HL-60 (cell line): Measurements from ENCODE around the gene FSIP1.

Experiments
- DNase-seq, 2 experiments: peaks; one replicate each; pipeline ENCODE4 v3.0.0-alpha.2; 2010 to 2020; ENCODE audit warnings: low read depth in 1 of 2, low spot score in 1 of 2
- H3K27ac ChIP-seq: fragments of 250-450 bp; sonication (Bioruptor Pico); replicated peaks from 2 replicates; pipeline ENCODE4 v1.5.1; 2020; ENCODE audit warnings: mild to moderate bottlenecking, moderate library complexity
- H3K27me3 ChIP-seq: fragments of 250-450 bp; sonication (Bioruptor Pico); 2 replicates; pipeline ENCODE4 v1.5.1; 2021; ENCODE audit warnings: mild to moderate bottlenecking, moderate library complexity; ENCODE audit not compliant: insufficient read depth, poor library complexity, severe bottlenecking
- H3K4me3 ChIP-seq: replicated peaks from 2 replicates; pipeline ENCODE4 v1.5.1; 2011; ENCODE audit warnings: mild to moderate bottlenecking, control low read depth, low read length; ENCODE audit not compliant: insufficient read depth
- GABPA ChIP-seq: IDR thresholded peaks from 2 replicates; pipeline ENCODE4 v1.6.1; 2012; ENCODE audit warnings: low read depth
- POLR2AphosphoS5 ChIP-seq: IDR thresholded peaks from 2 replicates; pipeline ENCODE4 v1.6.1; 2012; ENCODE audit warnings: low read depth
- SPI1 ChIP-seq: IDR thresholded peaks from 2 replicates; pipeline ENCODE4 v1.6.1; 2012; ENCODE audit warnings: low read depth, mild to moderate bottlenecking, borderline replicate concordance
- TF ChIP-seq, protein P1 (sequence below): IDR thresholded peaks from one replicate; pipeline ENCODE4 v1.5.1; 2011; ENCODE audit warnings: low read length, control low read depth, inconsistent platforms; ENCODE audit not compliant: insufficient read depth
- TF ChIP-seq, protein P2 (sequence below): IDR thresholded peaks from 2 replicates; pipeline ENCODE4 v1.6.1; 2012; ENCODE audit warnings: low read depth; ENCODE audit not compliant: insufficient replicate concordance

The FSIP1 gene

DNA sequence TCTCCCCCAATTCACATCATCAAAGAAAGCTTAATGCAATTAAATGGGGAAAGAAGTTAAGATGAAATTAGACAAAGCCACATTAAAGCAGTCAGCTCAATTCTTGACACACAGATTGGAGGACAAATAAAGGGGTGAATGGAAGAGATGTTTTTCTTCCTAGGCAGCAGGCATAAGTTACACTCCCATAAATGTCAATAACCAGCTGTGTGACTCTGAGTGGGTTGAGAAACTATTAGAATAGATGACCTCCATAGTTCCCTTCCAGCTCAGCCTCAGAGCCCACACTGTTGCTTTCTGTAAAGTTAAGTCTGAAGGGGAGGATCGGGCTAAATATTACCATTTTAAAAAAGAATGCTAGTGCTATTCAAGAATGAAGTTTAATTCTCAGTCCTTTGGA lies 130.8 kb downstream of the FSIP1 start:
- Histone ChIP-seq H3K27ac (no peak overlapping the region), H3K4me3 (no peak overlapping the region), H3K27me3 (peaks cover 3% of the 10 kb centered on the region)
- no peak for TF ChIP-seq SPI1
- no peak for TF ChIP-seq POLR2AphosphoS5
- TF ChIP-seq GABPA = no peak
- TF ChIP-seq, protein P1, sequence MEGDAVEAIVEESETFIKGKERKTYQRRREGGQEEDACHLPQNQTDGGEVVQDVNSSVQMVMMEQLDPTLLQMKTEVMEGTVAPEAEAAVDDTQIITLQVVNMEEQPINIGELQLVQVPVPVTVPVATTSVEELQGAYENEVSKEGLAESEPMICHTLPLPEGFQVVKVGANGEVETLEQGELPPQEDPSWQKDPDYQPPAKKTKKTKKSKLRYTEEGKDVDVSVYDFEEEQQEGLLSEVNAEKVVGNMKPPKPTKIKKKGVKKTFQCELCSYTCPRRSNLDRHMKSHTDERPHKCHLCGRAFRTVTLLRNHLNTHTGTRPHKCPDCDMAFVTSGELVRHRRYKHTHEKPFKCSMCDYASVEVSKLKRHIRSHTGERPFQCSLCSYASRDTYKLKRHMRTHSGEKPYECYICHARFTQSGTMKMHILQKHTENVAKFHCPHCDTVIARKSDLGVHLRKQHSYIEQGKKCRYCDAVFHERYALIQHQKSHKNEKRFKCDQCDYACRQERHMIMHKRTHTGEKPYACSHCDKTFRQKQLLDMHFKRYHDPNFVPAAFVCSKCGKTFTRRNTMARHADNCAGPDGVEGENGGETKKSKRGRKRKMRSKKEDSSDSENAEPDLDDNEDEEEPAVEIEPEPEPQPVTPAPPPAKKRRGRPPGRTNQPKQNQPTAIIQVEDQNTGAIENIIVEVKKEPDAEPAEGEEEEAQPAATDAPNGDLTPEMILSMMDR = no peak
- TF ChIP-seq, protein P2, sequence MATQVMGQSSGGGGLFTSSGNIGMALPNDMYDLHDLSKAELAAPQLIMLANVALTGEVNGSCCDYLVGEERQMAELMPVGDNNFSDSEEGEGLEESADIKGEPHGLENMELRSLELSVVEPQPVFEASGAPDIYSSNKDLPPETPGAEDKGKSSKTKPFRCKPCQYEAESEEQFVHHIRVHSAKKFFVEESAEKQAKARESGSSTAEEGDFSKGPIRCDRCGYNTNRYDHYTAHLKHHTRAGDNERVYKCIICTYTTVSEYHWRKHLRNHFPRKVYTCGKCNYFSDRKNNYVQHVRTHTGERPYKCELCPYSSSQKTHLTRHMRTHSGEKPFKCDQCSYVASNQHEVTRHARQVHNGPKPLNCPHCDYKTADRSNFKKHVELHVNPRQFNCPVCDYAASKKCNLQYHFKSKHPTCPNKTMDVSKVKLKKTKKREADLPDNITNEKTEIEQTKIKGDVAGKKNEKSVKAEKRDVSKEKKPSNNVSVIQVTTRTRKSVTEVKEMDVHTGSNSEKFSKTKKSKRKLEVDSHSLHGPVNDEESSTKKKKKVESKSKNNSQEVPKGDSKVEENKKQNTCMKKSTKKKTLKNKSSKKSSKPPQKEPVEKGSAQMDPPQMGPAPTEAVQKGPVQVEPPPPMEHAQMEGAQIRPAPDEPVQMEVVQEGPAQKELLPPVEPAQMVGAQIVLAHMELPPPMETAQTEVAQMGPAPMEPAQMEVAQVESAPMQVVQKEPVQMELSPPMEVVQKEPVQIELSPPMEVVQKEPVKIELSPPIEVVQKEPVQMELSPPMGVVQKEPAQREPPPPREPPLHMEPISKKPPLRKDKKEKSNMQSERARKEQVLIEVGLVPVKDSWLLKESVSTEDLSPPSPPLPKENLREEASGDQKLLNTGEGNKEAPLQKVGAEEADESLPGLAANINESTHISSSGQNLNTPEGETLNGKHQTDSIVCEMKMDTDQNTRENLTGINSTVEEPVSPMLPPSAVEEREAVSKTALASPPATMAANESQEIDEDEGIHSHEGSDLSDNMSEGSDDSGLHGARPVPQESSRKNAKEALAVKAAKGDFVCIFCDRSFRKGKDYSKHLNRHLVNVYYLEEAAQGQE = no peak
- no peak for DNase-seq

DNA sequence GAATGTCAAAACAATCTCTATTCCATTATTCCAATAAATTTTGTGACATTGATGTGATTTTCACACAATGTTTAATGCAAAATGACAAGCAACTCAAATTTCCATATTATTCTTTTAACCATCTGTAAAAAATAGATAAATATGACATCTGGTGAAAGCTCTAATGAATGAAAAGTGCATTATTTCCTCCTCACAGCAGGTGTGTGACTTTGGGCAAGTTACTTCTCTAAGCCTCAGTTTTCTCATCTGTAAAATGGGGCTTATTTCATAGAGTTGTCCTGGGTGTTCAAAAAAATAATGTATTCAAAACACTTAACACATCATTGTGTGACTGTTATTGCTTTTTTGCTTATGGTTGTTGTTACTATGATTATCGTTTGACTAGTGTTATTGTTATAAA lies 131.3 kb downstream of the FSIP1 start:
- H3K27ac ChIP-seq = no peak overlapping the region
- DNase-seq = no peak
- TF ChIP-seq, protein P1 = no peak
- TF ChIP-seq, protein P2 = no peak
- TF ChIP-seq GABPA (no peak), SPI1 (no peak), POLR2AphosphoS5 (no peak)
- H3K4me3 ChIP-seq = no peak overlapping the region
- peaks cover 3% of the 10 kb centered on the region for H3K27me3 ChIP-seq

DNA sequence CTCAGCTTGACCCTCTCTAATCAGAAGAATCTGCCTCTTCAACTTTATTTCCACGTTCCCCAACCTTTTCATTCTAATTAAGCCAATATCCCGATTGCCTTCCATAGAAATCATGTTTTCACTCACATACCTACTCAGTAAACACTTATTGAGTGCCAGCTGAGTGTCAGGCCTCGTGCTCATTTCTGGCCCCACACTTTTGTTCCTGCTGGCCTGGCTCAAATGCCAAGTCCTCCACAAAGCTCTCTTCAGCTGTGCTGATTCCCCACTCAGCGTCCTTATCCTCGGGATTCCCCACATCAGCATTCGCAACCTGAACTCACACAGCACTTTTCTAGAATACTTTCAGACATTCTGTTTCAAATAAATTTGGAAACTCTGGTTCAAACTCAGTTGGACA lies 132.9 kb downstream of the FSIP1 start:
- no peak for DNase-seq
- TF ChIP-seq, protein P1 = no peak
- TF ChIP-seq SPI1 (no peak), GABPA (no peak), POLR2AphosphoS5 (no peak)
- TF ChIP-seq, protein P2 = no peak
- Histone ChIP-seq H3K27ac (no peak overlapping the region), H3K27me3 (no peaks in the 10 kb centered on the region), H3K4me3 (no peak overlapping the region)
